PC-3 (cell line): Measurements from ENCODE around the gene AKR1C1.
"Not testable (repeated sequence)": the region's sequence is repeated elsewhere in the genome, so short reads cannot be mapped to it uniquely, and the experiment has no call there.

ENCODE experiments used
- EZH2phosphoT487 ChIP-seq: fragments of 300-600 bp; sonication (generic); IDR thresholded peaks from 2 replicates; pipeline ENCODE4 v1.6.1; 2018; ENCODE audit warnings: mild to moderate bottlenecking, antibody characterized with exemption, low read length, borderline replicate concordance
- TF ChIP-seq, protein P1 (sequence below): fragments of 300-600 bp; sonication (generic); conservative IDR thresholded peaks from 2 replicates; pipeline ENCODE4 v1.5.1; 2017; ENCODE audit warnings: antibody characterized with exemption, low read depth, mild to moderate bottlenecking, low read length

GRCh38 chr10:4970362-4970761 lies 7.1 kb downstream of the AKR1C1 start:
- TF ChIP-seq, protein P1, sequence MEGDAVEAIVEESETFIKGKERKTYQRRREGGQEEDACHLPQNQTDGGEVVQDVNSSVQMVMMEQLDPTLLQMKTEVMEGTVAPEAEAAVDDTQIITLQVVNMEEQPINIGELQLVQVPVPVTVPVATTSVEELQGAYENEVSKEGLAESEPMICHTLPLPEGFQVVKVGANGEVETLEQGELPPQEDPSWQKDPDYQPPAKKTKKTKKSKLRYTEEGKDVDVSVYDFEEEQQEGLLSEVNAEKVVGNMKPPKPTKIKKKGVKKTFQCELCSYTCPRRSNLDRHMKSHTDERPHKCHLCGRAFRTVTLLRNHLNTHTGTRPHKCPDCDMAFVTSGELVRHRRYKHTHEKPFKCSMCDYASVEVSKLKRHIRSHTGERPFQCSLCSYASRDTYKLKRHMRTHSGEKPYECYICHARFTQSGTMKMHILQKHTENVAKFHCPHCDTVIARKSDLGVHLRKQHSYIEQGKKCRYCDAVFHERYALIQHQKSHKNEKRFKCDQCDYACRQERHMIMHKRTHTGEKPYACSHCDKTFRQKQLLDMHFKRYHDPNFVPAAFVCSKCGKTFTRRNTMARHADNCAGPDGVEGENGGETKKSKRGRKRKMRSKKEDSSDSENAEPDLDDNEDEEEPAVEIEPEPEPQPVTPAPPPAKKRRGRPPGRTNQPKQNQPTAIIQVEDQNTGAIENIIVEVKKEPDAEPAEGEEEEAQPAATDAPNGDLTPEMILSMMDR: not testable (repeated sequence)
- not testable (repeated sequence) for TF ChIP-seq EZH2phosphoT487
